ENCODE results near the gene RCOR2. TPM values are rescaled to one million over a fixed set of nuclear protein-coding genes. Genes with fewer than 3 reads are reported as not detected.

RCOR2 gene
- total RNA-seq, 6 experiments from 2014 or later = 0.15 TPM; not detected in 5

DNA sequence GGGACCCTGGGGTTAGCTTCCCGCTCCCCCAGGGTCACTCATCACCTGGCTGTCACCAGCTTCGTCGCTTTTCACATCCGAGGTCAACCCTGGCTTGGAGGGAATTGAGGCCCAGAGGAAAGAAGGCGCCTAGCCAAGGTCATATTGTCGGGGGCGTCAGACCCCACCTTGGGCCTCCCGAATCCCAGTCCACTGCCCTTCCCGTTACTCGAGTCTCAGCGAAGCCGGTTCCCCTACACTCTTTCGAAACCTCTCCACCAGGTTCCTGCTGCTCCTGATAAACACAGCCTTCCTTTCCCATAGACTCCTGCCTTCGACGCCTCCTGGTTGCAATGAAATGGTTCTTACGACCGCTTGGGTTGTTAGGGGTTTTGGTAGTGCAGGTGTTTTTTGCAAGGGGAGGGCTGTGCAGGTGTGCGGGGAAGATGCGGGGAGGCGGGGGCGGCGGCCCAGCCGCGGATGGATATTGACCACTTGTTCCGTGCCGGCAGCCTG is 22.5 kb upstream of the RCOR2 start:
- intact Hi-C loops (cut with DNase I) = no loop called here
- no peaks in the 10 kb centered on the region for H3K4me1 ChIP-seq
- H3K36me3 ChIP-seq = no peaks in the 10 kb centered on the region
- DNase-seq (no peak), ATAC-seq (peak in 3 of 4 donors; percentile 3 to 13 (median 5))
- TF ChIP-seq POLR2A (IDR thresholded peaks at IDR 0.05) = no peak
- TF ChIP-seq, protein P1, sequence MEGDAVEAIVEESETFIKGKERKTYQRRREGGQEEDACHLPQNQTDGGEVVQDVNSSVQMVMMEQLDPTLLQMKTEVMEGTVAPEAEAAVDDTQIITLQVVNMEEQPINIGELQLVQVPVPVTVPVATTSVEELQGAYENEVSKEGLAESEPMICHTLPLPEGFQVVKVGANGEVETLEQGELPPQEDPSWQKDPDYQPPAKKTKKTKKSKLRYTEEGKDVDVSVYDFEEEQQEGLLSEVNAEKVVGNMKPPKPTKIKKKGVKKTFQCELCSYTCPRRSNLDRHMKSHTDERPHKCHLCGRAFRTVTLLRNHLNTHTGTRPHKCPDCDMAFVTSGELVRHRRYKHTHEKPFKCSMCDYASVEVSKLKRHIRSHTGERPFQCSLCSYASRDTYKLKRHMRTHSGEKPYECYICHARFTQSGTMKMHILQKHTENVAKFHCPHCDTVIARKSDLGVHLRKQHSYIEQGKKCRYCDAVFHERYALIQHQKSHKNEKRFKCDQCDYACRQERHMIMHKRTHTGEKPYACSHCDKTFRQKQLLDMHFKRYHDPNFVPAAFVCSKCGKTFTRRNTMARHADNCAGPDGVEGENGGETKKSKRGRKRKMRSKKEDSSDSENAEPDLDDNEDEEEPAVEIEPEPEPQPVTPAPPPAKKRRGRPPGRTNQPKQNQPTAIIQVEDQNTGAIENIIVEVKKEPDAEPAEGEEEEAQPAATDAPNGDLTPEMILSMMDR (IDR thresholded peaks at IDR 0.05) = no peak
- no peaks in the 10 kb centered on the region for H3K27me3 ChIP-seq
- H3K4me3 ChIP-seq = peak overlapping the region; percentile 64 to 70 (median 68)
- no peaks in the 10 kb centered on the region for H3K9me3 ChIP-seq
- WGBS (ENCODE audit: insufficient coverage, low coverage, low lambda C conversion rate, missing lambda C conversion rate) = 6% methylated on average over 25 of the region's 26 CpGs
- H3K27ac ChIP-seq = peak overlapping the region in 1 of 3 donors; percentile 22

GRCh38 chr11:63938479-63939396 is 21.8 kb upstream of the RCOR2 start, which contains the start of gene NAA40:
Gene NAA40 (plus strand): TSS chr11:63939002. CDS start chr11:63939097, 95 bp downstream.
- H3K9me3 ChIP-seq = no peaks in the 10 kb centered on the region
- no peak for TF ChIP-seq POLR2A (IDR thresholded peaks at IDR 0.05)
- TF ChIP-seq, protein P1 (IDR thresholded peaks at IDR 0.05) = peak in 1 of 4 donors; percentile 9
- H3K36me3 ChIP-seq = no peaks in the 10 kb centered on the region
- intact Hi-C loops (cut with DNase I) = no loop called here
- DNase-seq (peak; percentile 95 to 96 (median 96)), ATAC-seq (peak; percentile 95 to 97 (median 96))
- H3K4me3 ChIP-seq = peak within 1 kb of the TSS; percentile 64 to 70 (median 68)
- no peaks in the 10 kb centered on the region for H3K27me3 ChIP-seq
- H3K4me1 ChIP-seq = no peaks in the 10 kb centered on the region
- WGBS (ENCODE audit: insufficient coverage, low coverage, low lambda C conversion rate, missing lambda C conversion rate) = 0% methylated on average over 12 of the region's 92 CpGs
- peak within 1 kb of the TSS in 2 of 3 donors; percentile 16 to 22 for H3K27ac ChIP-seq

DNA sequence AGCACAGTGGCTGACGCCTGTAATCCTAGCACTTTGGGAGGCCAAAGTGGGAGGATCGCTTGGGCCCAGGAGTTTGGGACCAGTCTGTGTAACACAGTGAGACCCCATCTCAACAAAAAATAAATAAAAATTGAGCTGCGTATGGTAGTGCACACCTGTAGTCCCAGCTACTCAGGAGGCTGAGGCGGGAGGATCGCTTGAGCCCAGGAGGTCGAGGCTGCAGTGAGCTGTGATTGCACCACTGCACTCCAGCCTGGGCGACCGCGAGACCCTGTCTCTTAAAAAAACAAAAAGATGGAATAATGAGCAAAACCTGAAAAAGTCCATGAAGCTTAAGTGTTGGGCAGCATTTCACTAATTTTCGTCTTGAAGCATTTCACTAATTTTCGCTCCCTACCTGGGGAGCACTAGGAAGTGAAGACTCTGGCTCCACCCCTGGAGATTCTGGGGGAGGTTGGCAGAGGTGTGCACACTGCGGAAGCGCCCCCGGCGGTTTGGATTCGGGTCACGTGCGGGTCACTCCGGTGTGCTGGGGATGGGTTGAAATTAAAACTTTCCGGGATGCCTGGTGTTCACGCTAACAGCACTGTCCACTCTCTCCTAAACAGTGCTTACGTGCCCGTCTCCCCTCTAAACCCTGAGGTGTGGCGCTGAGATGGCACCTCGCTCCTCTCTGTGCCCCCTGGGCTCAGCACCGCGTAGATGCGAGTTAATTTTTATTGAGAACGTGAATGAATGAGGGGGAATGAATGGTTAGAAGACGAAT is 20.9 kb upstream of the RCOR2 start:
- TF ChIP-seq, protein P1 (IDR thresholded peaks at IDR 0.05) = no peak
- TF ChIP-seq POLR2A (IDR thresholded peaks at IDR 0.05) = no peak
- Histone ChIP-seq H3K4me1 (no peaks in the 10 kb centered on the region), H3K27ac (no peak overlapping the region), H3K27me3 (no peaks in the 10 kb centered on the region), H3K4me3 (peak overlapping the region; percentile 64 to 70 (median 68)), H3K36me3 (no peaks in the 10 kb centered on the region), H3K9me3 (no peaks in the 10 kb centered on the region)
- DNase-seq (no peak), ATAC-seq (peak in 1 of 4 donors; percentile 7)
- WGBS (ENCODE audit: insufficient coverage, low coverage, low lambda C conversion rate, missing lambda C conversion rate) = 30% methylated on average over 26 of the region's 30 CpGs
- intact Hi-C loops (cut with DNase I) = no loop called here

DNA sequence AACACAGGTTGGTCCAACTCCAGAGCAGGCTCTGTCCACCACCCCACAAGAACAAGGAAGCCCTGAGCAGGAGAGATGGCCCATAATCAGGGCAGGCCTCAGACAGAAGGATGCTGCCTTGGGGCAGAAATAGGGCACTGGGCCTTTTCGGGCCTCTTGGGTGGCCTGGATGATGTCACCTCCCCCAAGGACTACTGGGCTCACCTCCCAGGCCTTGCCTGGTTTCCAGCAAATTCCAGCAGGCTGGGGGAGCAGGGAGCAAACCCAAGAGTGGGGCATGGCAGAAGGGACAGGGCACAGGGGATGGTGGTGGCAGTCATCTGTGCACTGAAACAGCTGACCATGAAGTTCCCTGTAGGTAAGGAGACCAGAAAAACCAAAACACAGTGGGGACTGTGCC is 16.5 kb upstream of the RCOR2 start:
- no peaks in the 10 kb centered on the region for H3K9me3 ChIP-seq
- H3K4me3 ChIP-seq = no peak overlapping the region
- H3K27ac ChIP-seq = no peak overlapping the region
- intact Hi-C loops (cut with DNase I) = no loop called here
- DNase-seq (no peak), ATAC-seq (no peak)
- 100% methylated on average over 1 of the region's 1 CpG for WGBS (ENCODE audit: insufficient coverage, low coverage, low lambda C conversion rate, missing lambda C conversion rate)
- no peaks in the 10 kb centered on the region for H3K4me1 ChIP-seq
- TF ChIP-seq POLR2A (IDR thresholded peaks at IDR 0.05) = no peak
- TF ChIP-seq, protein P1 (IDR thresholded peaks at IDR 0.05) = no peak
- no peaks in the 10 kb centered on the region for H3K36me3 ChIP-seq
- H3K27me3 ChIP-seq = no peaks in the 10 kb centered on the region

Data from right lobe of liver (tissue), 6 donors.